Progenitor cell of endocrine pancreas (in vitro differentiated cells): ENCODE measurements around the gene CRK. TPM values are rescaled to one million over a fixed set of nuclear protein-coding genes. Genes with fewer than 3 reads are reported as not detected.
"Not testable (repeated sequence)": the region's sequence is repeated elsewhere in the genome, so short reads cannot be mapped to it uniquely, and the experiment has no call there.

Experiments used
- DNase-seq: peaks from one replicate; pipeline ENCODE4 v3.0.0; 2021; ENCODE audit warnings: low spot score; ENCODE audit not compliant: unreplicated experiment
- H3K27ac Mint-ChIP-seq: 2 replicates; pipeline ENCODE4 v1.8.0; 2021; ENCODE audit warnings: mild to moderate bottlenecking, moderate library complexity, mixed read lengths
- H3K27me3 Mint-ChIP-seq: 2 replicates; pipeline ENCODE4 v1.8.0; 2021; ENCODE audit warnings: mixed read lengths
- H3K36me3 Mint-ChIP-seq: 2 replicates; pipeline ENCODE4 v1.8.0; 2022; ENCODE audit warnings: mixed read lengths; ENCODE audit not compliant: insufficient read depth
- H3K4me1 Mint-ChIP-seq: 2 replicates; pipeline ENCODE4 v1.8.0; 2021; ENCODE audit warnings: low read depth, mixed read lengths
- H3K4me3 Mint-ChIP-seq: 2 replicates; pipeline ENCODE4 v1.8.0; 2021; ENCODE audit warnings: low read depth, mild to moderate bottlenecking, moderate library complexity, mixed read lengths
- H3K9me3 Mint-ChIP-seq: 2 replicates; pipeline ENCODE4 v1.8.0; 2021; ENCODE audit warnings: low read depth, mixed read lengths
- CTCF ChIP-seq: fragments of 200-600 bp; sonication (generic); IDR thresholded peaks from one replicate; pipeline ENCODE4 v1.5.0; 2021; ENCODE audit warnings: antibody characterized with exemption, mild to moderate bottlenecking; ENCODE audit not compliant: unreplicated experiment
- total RNA-seq: library from RNA; stranded (reverse); gene quantifications from 2 replicates; pipeline ENCODE4 v1.2.1, GENCODE V29; 2021

Gene CRK
- total RNA-seq, 1 donor from 2014 or later: 41.6 TPM

GRCh38 chr17:1461198-1461944 is 5.3 kb upstream of the CRK start:
- no peak for DNase-seq
- Mint-ChIP-seq H3K27me3 (no peaks in the 10 kb centered on the region), H3K4me1 (peaks cover 8% of the 10 kb centered on the region), H3K9me3 (no peaks in the 10 kb centered on the region), H3K27ac (no peak overlapping the region), H3K36me3 (peaks cover 7% of the 10 kb centered on the region), H3K4me3 (no peak overlapping the region)
- no peak for TF ChIP-seq CTCF

GRCh38 chr17:1460233-1460632 is 4.2 kb upstream of the CRK start:
- peaks cover 9% of the 10 kb centered on the region for H3K4me1 Mint-ChIP-seq
- H3K4me3 Mint-ChIP-seq: no peak overlapping the region
- DNase-seq: no peak
- no peaks in the 10 kb centered on the region for H3K27me3 Mint-ChIP-seq
- TF ChIP-seq CTCF: no peak
- peaks cover 4% of the 10 kb centered on the region for H3K36me3 Mint-ChIP-seq
- no peak overlapping the region for H3K27ac Mint-ChIP-seq
- no peaks in the 10 kb centered on the region for H3K9me3 Mint-ChIP-seq

- Mint-ChIP-seq H3K27me3 (no peaks in the 10 kb centered on the region), H3K9me3 (no peaks in the 10 kb centered on the region), H3K36me3 (no peaks in the 10 kb centered on the region), H3K27ac (peak overlapping the region; percentile 96), H3K4me3 (peak overlapping the region; percentile 94), H3K4me1 (peaks cover 19% of the 10 kb centered on the region)
- peak; percentile 22 for DNase-seq
- peak; percentile 64 for TF ChIP-seq CTCF
Observed at GRCh38 chr17:1455291-1455796, 688 bp downstream of the CRK start.

GRCh38 chr17:1454541-1454940 is 1.5 kb downstream of the CRK start:
- H3K4me3 Mint-ChIP-seq: peak overlapping the region; percentile 94
- H3K27ac Mint-ChIP-seq: peak overlapping the region; percentile 84

GRCh38 chr17:1453694-1454093 is 2.3 kb downstream of the CRK start:
- H3K36me3 Mint-ChIP-seq, H3K9me3 Mint-ChIP-seq, DNase-seq, H3K27me3 Mint-ChIP-seq: not testable (repeated sequence)
- H3K4me3 Mint-ChIP-seq: peak overlapping the region; percentile 57
- peaks cover 19% of the 10 kb centered on the region for H3K4me1 Mint-ChIP-seq
- peak overlapping the region; percentile 87 for H3K27ac Mint-ChIP-seq

More at GRCh38 chr17:1454541-1454940, 1.5 kb downstream of the CRK start:
- no peaks in the 10 kb centered on the region for H3K36me3 Mint-ChIP-seq
- no peaks in the 10 kb centered on the region for H3K27me3 Mint-ChIP-seq
- no peak for TF ChIP-seq CTCF
- peaks cover 19% of the 10 kb centered on the region for H3K4me1 Mint-ChIP-seq
- no peaks in the 10 kb centered on the region for H3K9me3 Mint-ChIP-seq
- DNase-seq: no peak

GRCh38 chr17:1452836-1453235 is 3.2 kb downstream of the CRK start:
- Mint-ChIP-seq H3K27me3 (no peaks in the 10 kb centered on the region), H3K36me3 (peaks cover 3% of the 10 kb centered on the region), H3K27ac (peak overlapping the region; percentile 20), H3K4me1 (peaks cover 19% of the 10 kb centered on the region), H3K9me3 (no peaks in the 10 kb centered on the region), H3K4me3 (no peak overlapping the region)
- no peak for DNase-seq
- no peak for TF ChIP-seq CTCF

- not testable (repeated sequence) for H3K27ac Mint-ChIP-seq, H3K27me3 Mint-ChIP-seq, H3K9me3 Mint-ChIP-seq, DNase-seq, H3K4me3 Mint-ChIP-seq, H3K36me3 Mint-ChIP-seq
- H3K4me1 Mint-ChIP-seq: peaks cover 10% of the 10 kb centered on the region
Observed at GRCh38 chr17:1450261-1450660, 5.8 kb downstream of the CRK start.
